HCT116 (cell line): Measurements from ENCODE around the gene KCNMB4. TPM values are rescaled to one million over a fixed set of nuclear protein-coding genes. Genes with fewer than 3 reads are reported as not detected.
A peak's percentile ranks its signal among the peaks of the same experiment; 100 is the strongest.

Experiments used
- ATAC-seq: fragments of 200-7000 bp; cut with Tn5 transposase; 2 replicates; pipeline ENCODE4 v1.9.1; 2020; ENCODE audit warnings: mild to moderate bottlenecking, moderate library complexity
- BruUV-seq: library from RNA; stranded (reverse); fragments of 400-500 nt; replicated peaks from 2 replicates; lab custom pipeline; 2021; lab: Mats Ljungman, UMichigan
- CTCF ChIA-PET: fragments of 300-600 bp; sonication (Branson Sonifier 250); formaldehyde crosslinking; loops from one replicate; lab custom pipeline; 2021; ENCODE audit warnings: antibody characterized with exemption; lab: Charles Lee
- POLR2A ChIA-PET: fragments of 300-600, 350-600 bp; sonication (Branson Sonifier 250); formaldehyde crosslinking; loops from one replicate; lab custom pipeline; 2021; ENCODE audit warnings: antibody characterized with exemption; lab: Charles Lee
- RAD21 ChIA-PET, 2 experiments: fragments of 300-600 bp; sonication (Branson Sonifier 250); formaldehyde crosslinking; loops; one replicate each; lab custom pipeline; 2023; ENCODE audit warnings: low total read pairs in 2 of 2; ENCODE audit not compliant: uncharacterized antibody in 2 of 2, unreplicated experiment in 2 of 2, low non-redundant PET in 1 of 2; lab: Charles Lee
- DNase-seq: peaks from one replicate; pipeline ENCODE4 v3.0.0-alpha.2; 2010; ENCODE audit warnings: low read depth, low spot score
- H2AFZ ChIP-seq: fragments of 200-600 bp; shearing (Covaris generic), sonication (generic); 2 replicates; pipeline ENCODE4 v1.6.1; 2017; ENCODE audit warnings: low read depth, mixed run types, mixed read lengths, antibody characterized with exemption, low read length; ENCODE audit not compliant: poor library complexity, severe bottlenecking
- H3K27ac ChIP-seq: 2 replicates; pipeline ENCODE4 v1.5.1; 2012; ENCODE audit warnings: low read depth, low read length
- H3K27me3 ChIP-seq: fragments of 200-600 bp; sonication (generic); 2 replicates; pipeline ENCODE4 v1.6.1; 2016; ENCODE audit warnings: mixed run types, low read length, mixed read lengths; ENCODE audit not compliant: insufficient read depth
- H3K36me3 ChIP-seq, 2 experiments: fragments of 200-500 bp in 1 of 2; fragments of 200-600 bp in 1 of 2; sonication (Bioruptor generic) in 1 of 2; sonication (generic) in 1 of 2; 2 replicates each; pipeline versions ENCODE4 v1.5.1 to v1.6.1; 2014 to 2016; ENCODE audit warnings: low read length in 2 of 2, inconsistent platforms in 1 of 2, mixed read lengths in 1 of 2, mixed run types in 1 of 2; ENCODE audit not compliant: insufficient read depth in 2 of 2, control insufficient read depth in 1 of 2
- H3K4me1 ChIP-seq, 2 experiments: fragments of 200-600 bp in 1 of 2; sonication (generic) in 1 of 2; 2 replicates each; pipeline versions ENCODE4 v1.5.1 to v1.6.1; 2012 to 2017; ENCODE audit warnings: low read length in 2 of 2, inconsistent platforms in 1 of 2, mild to moderate bottlenecking in 1 of 2, mixed read lengths in 1 of 2, mixed run types in 1 of 2, moderate library complexity in 1 of 2; ENCODE audit not compliant: insufficient read depth in 2 of 2, control insufficient read depth in 1 of 2
- H3K4me2 ChIP-seq: fragments of 200-600 bp; sonication (generic); 2 replicates; pipeline ENCODE4 v1.6.1; 2017; ENCODE audit warnings: mixed run types, low read length, mixed read lengths
- H3K4me3 ChIP-seq, 2 experiments: fragments of 200-600 bp in 1 of 2; sonication (generic) in 1 of 2; replicated peaks in 1 of 2; 2 replicates each; pipeline ENCODE4 v1.5.1; 2011 to 2016; ENCODE audit warnings: low read length in 2 of 2, control low read depth in 1 of 2, low read depth in 1 of 2, mild to moderate bottlenecking in 1 of 2, mixed read lengths in 1 of 2, mixed run types in 1 of 2
- H3K79me2 ChIP-seq: fragments of 200-600 bp; sonication (generic); 2 replicates; pipeline ENCODE4 v1.6.1; 2017; ENCODE audit warnings: mild to moderate bottlenecking, mixed run types, low read length, moderate library complexity, mixed read lengths; ENCODE audit not compliant: insufficient read depth
- H3K9ac ChIP-seq: fragments of 200-600 bp; sonication (generic); 2 replicates; pipeline ENCODE4 v1.6.1; 2016; ENCODE audit warnings: low read length, mixed read lengths
- H3K9me2 ChIP-seq: fragments of 200-600 bp; sonication (generic), shearing (Covaris generic); 2 replicates; pipeline ENCODE4 v1.6.1; 2017; ENCODE audit warnings: mixed run types, mild to moderate bottlenecking, moderate library complexity; ENCODE audit not compliant: insufficient read depth
- H3K9me3 ChIP-seq, 2 experiments: fragments of 200-500 bp in 1 of 2; fragments of 200-600 bp in 1 of 2; sonication (Bioruptor generic) in 1 of 2; sonication (generic) in 1 of 2; 2 replicates each; pipeline ENCODE4 v1.6.1; 2014 to 2017; ENCODE audit warnings: low read length in 2 of 2, mixed read lengths in 2 of 2, inconsistent platforms in 1 of 2, low read depth in 1 of 2, mild to moderate bottlenecking in 1 of 2, mixed run types in 1 of 2, moderate library complexity in 1 of 2; ENCODE audit not compliant: control insufficient read depth in 1 of 2, insufficient read depth in 1 of 2
- H4K20me1 ChIP-seq: fragments of 200-600 bp; sonication (generic), shearing (Covaris generic); 2 replicates; pipeline ENCODE4 v1.6.1; 2017; ENCODE audit warnings: mixed run types, mild to moderate bottlenecking, moderate library complexity; ENCODE audit not compliant: insufficient read depth
- CBX3 ChIP-seq: IDR thresholded peaks from 2 replicates; pipeline ENCODE4 v1.6.1; 2012; ENCODE audit warnings: low read depth
- CEBPB ChIP-seq: IDR thresholded peaks from 2 replicates; pipeline ENCODE4 v1.6.1; 2012; ENCODE audit warnings: low read depth
- CTCF ChIP-seq, 3 experiments: fragments of 200-600 bp in 1 of 3; sonication (generic) in 1 of 3; IDR thresholded peaks in 2 of 3; conservative IDR thresholded peaks in 1 of 3; 2 replicates each; pipeline ENCODE4 v1.5.1; 2012 to 2017; ENCODE audit warnings: low read depth in 2 of 3, low read length in 2 of 3, antibody characterized with exemption in 1 of 3, borderline replicate concordance in 1 of 3, control low read depth in 1 of 3, mild to moderate bottlenecking in 1 of 3, mixed read lengths in 1 of 3, mixed run types in 1 of 3, moderate library complexity in 1 of 3; ENCODE audit not compliant: insufficient read depth in 1 of 3
- EGR1 ChIP-seq: IDR thresholded peaks from 2 replicates; pipeline ENCODE4 v1.6.1; 2012; ENCODE audit warnings: low read depth
- FOSL1 ChIP-seq: IDR thresholded peaks from 2 replicates; pipeline ENCODE4 v1.6.1; 2012; ENCODE audit warnings: low read depth
- JUND ChIP-seq: IDR thresholded peaks from 2 replicates; pipeline ENCODE4 v1.6.1; 2012
- MAX ChIP-seq: IDR thresholded peaks from 2 replicates; pipeline ENCODE4 v1.6.1; 2012
- POLR2A ChIP-seq: IDR thresholded peaks from 2 replicates; pipeline ENCODE4 v1.7.0; 2011; ENCODE audit warnings: borderline replicate concordance; ENCODE audit not compliant: insufficient read depth, insufficient read length; ENCODE audit errors: extremely low read depth
- POLR2AphosphoS5 ChIP-seq: IDR thresholded peaks from 2 replicates; pipeline ENCODE4 v1.6.1; 2011; ENCODE audit warnings: mild to moderate bottlenecking, low read depth, low read length, moderate library complexity
- RAD21 ChIP-seq: IDR thresholded peaks from 2 replicates; pipeline ENCODE4 v1.6.1; 2012; ENCODE audit warnings: low read depth, mild to moderate bottlenecking
- SIN3A ChIP-seq: IDR thresholded peaks from 2 replicates; pipeline ENCODE4 v1.6.1; 2012; ENCODE audit warnings: low read depth
- SP1 ChIP-seq: IDR thresholded peaks from 2 replicates; pipeline ENCODE4 v1.6.1; 2012; ENCODE audit warnings: low read depth
- SRF ChIP-seq: IDR thresholded peaks from 2 replicates; pipeline ENCODE4 v1.6.1; 2012; ENCODE audit warnings: low read depth
- TCF7L2 ChIP-seq: IDR thresholded peaks from 2 replicates; pipeline ENCODE4 v1.7.0; 2011; ENCODE audit warnings: borderline replicate concordance, inconsistent platforms; ENCODE audit not compliant: insufficient read depth, insufficient read length; ENCODE audit errors: extremely low read depth
- YY1 ChIP-seq: IDR thresholded peaks from 2 replicates; pipeline ENCODE4 v1.6.1; 2011; ENCODE audit warnings: low read length, low read depth, moderate library complexity, mild to moderate bottlenecking; ENCODE audit not compliant: insufficient replicate concordance; ENCODE audit errors: extremely low read depth
- ZBTB33 ChIP-seq: IDR thresholded peaks from 2 replicates; pipeline ENCODE4 v1.6.1; 2011; ENCODE audit warnings: mild to moderate bottlenecking, low read length, moderate library complexity; ENCODE audit not compliant: insufficient replicate concordance; ENCODE audit errors: extremely low read depth
- ZNF274 ChIP-seq: fragments of 200-500 bp; sonication (Bioruptor generic); IDR thresholded peaks from 2 replicates; pipeline ENCODE4 v1.6.1; 2014; ENCODE audit warnings: mild to moderate bottlenecking, low read depth, low read length, inconsistent platforms
- intact Hi-C: fragments of 100-400 bp; cut with micrococcal nuclease; formaldehyde crosslinking; loops from 2 replicates; pipeline ENCODE4 v1.10.0; 2022
- total RNA-seq: library from RNA; stranded (reverse); gene quantifications from one replicate; pipeline ENCODE4 v1.2.1, GENCODE V29; 2021; ENCODE audit not compliant: unreplicated experiment

Gene KCNMB4
- total RNA-seq, 1 experiment from 2014 or later, result 5.0 TPM

GRCh38 chr12:70468741-70469140 lies 102.7 kb downstream of the KCNMB4 start (continued):
- TF ChIP-seq YY1, result no peak
- no peak for TF ChIP-seq CEBPB
- TF ChIP-seq POLR2A, result no peak
- no peak for TF ChIP-seq TCF7L2
- no peak for TF ChIP-seq EGR1
- no peak for TF ChIP-seq ZNF274
- TF ChIP-seq POLR2AphosphoS5, result no peak
- no peak for TF ChIP-seq RAD21
- TF ChIP-seq MAX, result no peak
- no peak for TF ChIP-seq SIN3A

- no peak overlapping the region for H3K9ac ChIP-seq
- H3K9me3 ChIP-seq, result no peaks in the 10 kb centered on the region
- no peaks in the 10 kb centered on the region for H4K20me1 ChIP-seq
- BruUV-seq, result no TSS peak
- TF ChIP-seq POLR2AphosphoS5, result no peak
- TF ChIP-seq SRF, result no peak
- no peak for TF ChIP-seq SP1
- TF ChIP-seq MAX, result no peak
- no peak for TF ChIP-seq RAD21
- no peak for TF ChIP-seq CBX3
- no peak for TF ChIP-seq ZNF274
- no peak for TF ChIP-seq ZBTB33
- no peak for TF ChIP-seq SIN3A
- TF ChIP-seq CTCF (IDR thresholded peaks at IDR 0.05 in 2 of 3, conservative IDR thresholded peaks at IDR 0.05 in 1 of 3; ENCODE audit: borderline replicate concordance in 1 of 3, insufficient read depth in 1 of 3, low read depth in 2 of 3, low read length in 2 of 3), result no peak
- TF ChIP-seq EGR1, result no peak
- no peak for TF ChIP-seq POLR2A
- TF ChIP-seq JUND, result no peak
- TF ChIP-seq FOSL1, result no peak
- H3K4me3 ChIP-seq, result peak overlapping the region; percentile 81 to 95
- no peaks in the 10 kb centered on the region for H3K36me3 ChIP-seq
- H3K79me2 ChIP-seq, result peaks cover 36% of the 10 kb centered on the region
- DNase-seq (no peak), ATAC-seq (no peak)
- intact Hi-C loops, result no loop called here
- CTCF ChIA-PET, result no interaction called here
- H2AFZ ChIP-seq, result no peak overlapping the region
- no peak overlapping the region for H3K27ac ChIP-seq
- POLR2A ChIA-PET, result no interaction called here
- RAD21 ChIA-PET, result no interaction called here
- H3K27me3 ChIP-seq, result no peaks in the 10 kb centered on the region
- no peaks in the 10 kb centered on the region for H3K9me2 ChIP-seq
- H3K4me1 ChIP-seq, result peaks cover 0 to 14% of the 10 kb centered on the region in 2 experiments; a peak in 3 of 4 replicates
- H3K4me2 ChIP-seq, result peak overlapping the region; percentile 88
Measured at GRCh38 chr12:70469221-70469820, 103.2 kb downstream of the KCNMB4 start.
